HG03520 (cell line): ENCODE data around the gene KLHL13.
"Not testable (repeated sequence)": the region's sequence is repeated elsewhere in the genome, so short reads cannot be mapped to it uniquely, and the experiment has no call there.

Experiments used
- ATAC-seq: cut with Tn5 transposase; IDR thresholded peaks from one replicate; pipeline ENCODE4 v1.9.1; 2021; ENCODE audit warnings: mild to moderate bottlenecking, moderate library complexity; ENCODE audit not compliant: unreplicated experiment

The KLHL13 gene

GRCh38 chrX:118116713-118117550, at the start of gene KLHL13:
Gene KLHL13, minus strand, starts transcription at chrX:118116810. Its CDS starts 88,337 bp downstream, at chrX:118028473.
- ATAC-seq, result no peak

- no peak for ATAC-seq
Measured at GRCh38 chrX:118164138-118164537, 47.5 kb upstream of the KLHL13 start.

GRCh38 chrX:118156953-118157608, 40.5 kb upstream of the KLHL13 start:
- no peak for ATAC-seq

- ATAC-seq, result no peak
Measured at GRCh38 chrX:118156254-118156952, 39.8 kb upstream of the KLHL13 start.

GRCh38 chrX:118153270-118153669, 36.7 kb upstream of the KLHL13 start:
- ATAC-seq, result no peak

- ATAC-seq, result no peak
Measured at GRCh38 chrX:118152721-118153120, 36.1 kb upstream of the KLHL13 start.

GRCh38 chrX:118148737-118149136, 32.1 kb upstream of the KLHL13 start:
- ATAC-seq, result no peak

- ATAC-seq, result not testable (repeated sequence)
Measured at GRCh38 chrX:118147771-118148170, 31.2 kb upstream of the KLHL13 start.

- ATAC-seq, result no peak
Measured at GRCh38 chrX:118143578-118143977, 27.0 kb upstream of the KLHL13 start.

- ATAC-seq, result no peak
Measured at GRCh38 chrX:118131336-118131735, 14.7 kb upstream of the KLHL13 start.

GRCh38 chrX:118129681-118130080, 13.1 kb upstream of the KLHL13 start:
- no peak for ATAC-seq

- no peak for ATAC-seq
Measured at GRCh38 chrX:118128724-118129123, 12.1 kb upstream of the KLHL13 start.

- no peak for ATAC-seq
Measured at GRCh38 chrX:118126286-118126685, 9.7 kb upstream of the KLHL13 start.

- not testable (repeated sequence) for ATAC-seq
Measured at GRCh38 chrX:118124243-118124642, 7.6 kb upstream of the KLHL13 start.

GRCh38 chrX:118117741-118118140, 1.1 kb upstream of the KLHL13 start:
- no peak for ATAC-seq

- no peak for ATAC-seq
Measured at GRCh38 chrX:118115953-118116712, 477 bp downstream of the KLHL13 start.

- no peak for ATAC-seq
Measured at GRCh38 chrX:118114971-118115370, 1.6 kb downstream of the KLHL13 start.

GRCh38 chrX:118109065-118109464, 7.5 kb downstream of the KLHL13 start:
- ATAC-seq, result no peak

- ATAC-seq, result no peak
Measured at GRCh38 chrX:118108304-118108703, 8.3 kb downstream of the KLHL13 start.

- no peak for ATAC-seq
Measured at GRCh38 chrX:118100091-118100490, 16.5 kb downstream of the KLHL13 start.

GRCh38 chrX:118088084-118088483, 28.5 kb downstream of the KLHL13 start:
- ATAC-seq, result no peak
